ENCODE measurements around the gene TIMP2. TPM values are rescaled to one million over a fixed set of nuclear protein-coding genes. Genes with fewer than 3 reads are reported as not detected.

Gene TIMP2
- total and polyA plus RNA-seq, 2 donors (not counting 3 experiments of a cell fraction or from before 2014, with no cell fraction given): 138 to 318 TPM

GRCh38 chr17:78823282-78824046 lies 101.7 kb downstream of the TIMP2 start:
- CTCF ChIA-PET: no interaction called here
- Histone ChIP-seq H3K9ac (replicated peaks; ENCODE audit: extremely low read depth, insufficient read depth, low read length) (no peak overlapping the region), H3K79me2 (ENCODE audit: control insufficient read depth, insufficient read depth, low read length) (peaks cover 4% of the 10 kb centered on the region), H3K27ac (ENCODE audit: insufficient read depth, low read depth, low read length) (no peak overlapping the region), H3K9me3 (replicated peaks; ENCODE audit: control insufficient read depth, insufficient read depth, low read length) (no peaks in the 10 kb centered on the region), H2AFZ (ENCODE audit: low read depth, low read length) (no peak overlapping the region), H3K4me3 (replicated peaks in 1 of 3; ENCODE audit: insufficient read depth in 1 of 3, low read depth in 1 of 3, low read length in 3 of 3) (no peak overlapping the region), H4K20me1 (replicated peaks; ENCODE audit: control insufficient read depth, extremely low read depth, insufficient read depth, low read length) (no peaks in the 10 kb centered on the region), H3K27me3 (ENCODE audit: control insufficient read depth in 2 of 2, insufficient read depth in 2 of 2, low read length in 2 of 2) (no peaks in the 10 kb centered on the region), H3K36me3 (ENCODE audit: control insufficient read depth in 2 of 2, extremely low read depth in 1 of 2, insufficient read depth in 2 of 2, low read length in 2 of 2) (peaks cover 9 to 39% of the 10 kb centered on the region in 2 experiments), H3K9me1 (replicated peaks; ENCODE audit: control insufficient read depth, extremely low read depth, insufficient read depth, low read length) (no peaks in the 10 kb centered on the region), H3K4me2 (ENCODE audit: insufficient read depth, low read length) (no peak overlapping the region), H3K4me1 (ENCODE audit: control insufficient read depth, extremely low read depth, insufficient read depth, low read length) (peaks cover 18% of the 10 kb centered on the region)
- DNase-seq (ENCODE audit: low read depth, low spot score) (no peak), FAIRE-seq (no peak)
- no TSS peak for BruUV-seq (replicated peaks)
- intact Hi-C loops (cut with micrococcal nuclease): no loop called here
- POLR2A ChIA-PET: no interaction called here
- dilution Hi-C loops (cut with MboI; ENCODE audit: extremely low pct_ligation_motif_present, low sequenced_read_pairs): no loop called here
- TF ChIP-seq JUN (IDR thresholded peaks at IDR 0.05; ENCODE audit: borderline replicate concordance, insufficient read depth, insufficient read length, low read depth) (no peak), FOS (IDR thresholded peaks at IDR 0.05; ENCODE audit: borderline replicate concordance, insufficient read depth, low read length) (no peak), MAX (IDR thresholded peaks at IDR 0.05; ENCODE audit: insufficient read depth, insufficient read length) (no peak), EZH2 (IDR thresholded peaks at IDR 0.05; ENCODE audit: borderline replicate concordance, low read depth, low read length, severe bottlenecking) (no peak), POLR2AphosphoS5 (IDR thresholded peaks at IDR 0.05; ENCODE audit: insufficient read depth, low read depth, low read length) (no peak), MYC (IDR thresholded peaks at IDR 0.05; ENCODE audit: low read depth, low read length) (no peak), GATA2 (IDR thresholded peaks at IDR 0.05; ENCODE audit: insufficient read depth, insufficient read length, low read depth, low read length) (no peak), POLR2A (IDR thresholded peaks at IDR 0.05; ENCODE audit: low read depth, low read length) (no peak)
- TF ChIP-seq, protein P1, sequence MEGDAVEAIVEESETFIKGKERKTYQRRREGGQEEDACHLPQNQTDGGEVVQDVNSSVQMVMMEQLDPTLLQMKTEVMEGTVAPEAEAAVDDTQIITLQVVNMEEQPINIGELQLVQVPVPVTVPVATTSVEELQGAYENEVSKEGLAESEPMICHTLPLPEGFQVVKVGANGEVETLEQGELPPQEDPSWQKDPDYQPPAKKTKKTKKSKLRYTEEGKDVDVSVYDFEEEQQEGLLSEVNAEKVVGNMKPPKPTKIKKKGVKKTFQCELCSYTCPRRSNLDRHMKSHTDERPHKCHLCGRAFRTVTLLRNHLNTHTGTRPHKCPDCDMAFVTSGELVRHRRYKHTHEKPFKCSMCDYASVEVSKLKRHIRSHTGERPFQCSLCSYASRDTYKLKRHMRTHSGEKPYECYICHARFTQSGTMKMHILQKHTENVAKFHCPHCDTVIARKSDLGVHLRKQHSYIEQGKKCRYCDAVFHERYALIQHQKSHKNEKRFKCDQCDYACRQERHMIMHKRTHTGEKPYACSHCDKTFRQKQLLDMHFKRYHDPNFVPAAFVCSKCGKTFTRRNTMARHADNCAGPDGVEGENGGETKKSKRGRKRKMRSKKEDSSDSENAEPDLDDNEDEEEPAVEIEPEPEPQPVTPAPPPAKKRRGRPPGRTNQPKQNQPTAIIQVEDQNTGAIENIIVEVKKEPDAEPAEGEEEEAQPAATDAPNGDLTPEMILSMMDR (IDR thresholded peaks at IDR 0.05; ENCODE audit: extremely low read depth in 1 of 2, insufficient read depth in 1 of 2, low read depth in 1 of 2, low read length in 2 of 2): no peak
